B cell (primary cell): ENCODE measurements around the gene SLU7. TPM values are rescaled to one million over a fixed set of nuclear protein-coding genes. Genes with fewer than 3 reads are reported as not detected.

Source experiments
- ATAC-seq: fragments of 200-7000 bp; cut with Tn5 transposase; one replicate; pipeline ENCODE4 v1.10.0; 2021; ENCODE audit warnings: low read depth, mild to moderate bottlenecking, moderate number of reproducible peaks, moderate library complexity
- CTCF ChIA-PET: fragments of 350-600 bp; sonication (Branson Sonifier 250); formaldehyde crosslinking; loops from one replicate; lab custom pipeline; 2021; ENCODE audit warnings: antibody characterized with exemption, inconsistent platforms; lab: Charles Lee
- POLR2A ChIA-PET: fragments of 350-600 bp; sonication (Branson Sonifier 250); formaldehyde crosslinking; loops from one replicate; lab custom pipeline; 2021; ENCODE audit warnings: antibody characterized with exemption; lab: Charles Lee
- DNase-seq: peaks from one replicate; pipeline ENCODE4 v3.0.0; 2013
- H2AFZ ChIP-seq: 2 replicates; pipeline ENCODE4 v1.6.1; 2012; ENCODE audit warnings: mild to moderate bottlenecking, low read depth, low read length; ENCODE audit not compliant: insufficient read depth, poor library complexity, severe bottlenecking
- H3K27ac ChIP-seq, 2 donors: 1 replicate in 1 of 2; 2 replicates in 1 of 2; pipeline ENCODE4 v1.5.1; 2012 to 2013; ENCODE audit warnings: low read length in 2 of 2, mild to moderate bottlenecking in 2 of 2, moderate library complexity in 1 of 2
- H3K27me3 ChIP-seq, 4 experiments: fragments of 200-600 bp in 1 of 4; sonication (generic) in 1 of 4; replicated peaks in 1 of 4; 1 replicate in 2 of 4; 2 replicates in 2 of 4; pipeline versions ENCODE4 v1.6.1 to v1.7.0; 2013 to 2016; ENCODE audit warnings: low read length in 3 of 4, mild to moderate bottlenecking in 2 of 4, mixed read lengths in 1 of 4, moderate library complexity in 1 of 4; ENCODE audit not compliant: insufficient read depth in 4 of 4, control insufficient read depth in 3 of 4; ENCODE audit errors: control extremely low read depth in 1 of 4
- H3K36me3 ChIP-seq, 2 experiments: replicated peaks in 1 of 2; 1 replicate in 1 of 2; 2 replicates in 1 of 2; pipeline versions ENCODE4 v1.6.1 to v1.7.1; 2013; ENCODE audit warnings: low read length in 1 of 2; ENCODE audit not compliant: insufficient read depth in 2 of 2, control insufficient read depth in 1 of 2; ENCODE audit errors: control extremely low read depth in 1 of 2, extremely low read depth in 1 of 2
- H3K4me1 ChIP-seq, 2 donors: fragments of 200-600 bp in 1 of 2; sonication (generic) in 1 of 2; 1 replicate in 1 of 2; 2 replicates in 1 of 2; pipeline versions ENCODE4 v1.5.1 to v1.6.1; 2013 to 2017; ENCODE audit warnings: low read length in 2 of 2; ENCODE audit not compliant: control insufficient read depth in 2 of 2, insufficient read depth in 2 of 2
- H3K4me2 ChIP-seq: replicated peaks from 2 replicates; pipeline ENCODE3; 2012; ENCODE audit warnings: mild to moderate bottlenecking, low read depth, low read length; ENCODE audit not compliant: poor library complexity, severe bottlenecking
- H3K4me3 ChIP-seq, 5 experiments: fragments of 200-600 bp in 1 of 5; sonication (generic) in 1 of 5; 1 replicate in 3 of 5; 2 replicates in 2 of 5; pipeline versions ENCODE4 v1.5.1 to v1.7.0; 2011 to 2016; ENCODE audit warnings: low read length in 4 of 5, mild to moderate bottlenecking in 4 of 5, low read depth in 2 of 5, control low read depth in 1 of 5, moderate library complexity in 1 of 5; ENCODE audit not compliant: insufficient read depth in 1 of 5; ENCODE audit errors: control extremely low read depth in 1 of 5, extremely low read depth in 1 of 5
- H3K79me2 ChIP-seq: fragments of 200-600 bp; sonication (generic); one replicate; pipeline ENCODE4 v1.6.0; 2016; ENCODE audit warnings: low read length; ENCODE audit not compliant: control insufficient read depth, insufficient read depth
- H3K9ac ChIP-seq: fragments of 200-600 bp; sonication (generic); 2 replicates; pipeline ENCODE4 v1.6.1; 2017; ENCODE audit warnings: mild to moderate bottlenecking, low read length, moderate library complexity
- H3K9me3 ChIP-seq, 3 donors: one replicate each; pipeline versions ENCODE4 v1.6.1 to v1.7.1; 2013; ENCODE audit warnings: low read length in 2 of 3; ENCODE audit not compliant: control insufficient read depth in 2 of 3, insufficient read depth in 1 of 3; ENCODE audit errors: control extremely low read depth in 1 of 3
- H4K20me1 ChIP-seq: 2 replicates; pipeline ENCODE4 v1.6.0; 2012; ENCODE audit warnings: mild to moderate bottlenecking, low read length; ENCODE audit not compliant: insufficient read depth, control insufficient read depth, poor library complexity, severe bottlenecking
- H3K27ac Mint-ChIP-seq: one replicate; pipeline ENCODE4 v1.8.0; 2021; ENCODE audit warnings: mixed read lengths
- H3K27me3 Mint-ChIP-seq: one replicate; pipeline ENCODE4 v1.8.0; 2021; ENCODE audit warnings: mixed read lengths
- H3K4me1 Mint-ChIP-seq: one replicate; pipeline ENCODE4 v1.8.0; 2021; ENCODE audit warnings: mixed read lengths
- H3K4me3 Mint-ChIP-seq: one replicate; pipeline ENCODE4 v1.8.0; 2021; ENCODE audit warnings: mixed read lengths
- H3K9me3 Mint-ChIP-seq: one replicate; pipeline ENCODE4 v1.8.0; 2022; ENCODE audit warnings: mixed read lengths; ENCODE audit not compliant: insufficient read depth
- EZH2 ChIP-seq: IDR thresholded peaks from 2 replicates; pipeline ENCODE4 v1.6.1; 2012; ENCODE audit warnings: borderline replicate concordance, low read depth, mild to moderate bottlenecking, moderate library complexity, low read length; ENCODE audit not compliant: insufficient read depth, poor library complexity, severe bottlenecking
- WGBS: methylation state at CpG from one replicate; pipeline ENCODE4 v1.1.5; 2013; ENCODE audit warnings: missing lambda C conversion rate; ENCODE audit not compliant: insufficient coverage; 5-methylcytosine and 5-hydroxymethylcytosine counted together
- intact Hi-C: fragments of 100-400 bp; cut with micrococcal nuclease; formaldehyde crosslinking; loops from one replicate; pipeline ENCODE4 v1.10.0; 2022
- polyA plus RNA-seq: library from polyadenylated mRNA; depleted of rRNA; stranded (reverse); fragments of >200 nt; gene quantifications from 2 replicates; pipeline ENCODE4 v1.2.3, GENCODE V29; 2012
- total RNA-seq, 2 donors: library from RNA; stranded (reverse); fragments of 120-200 nt in 1 of 2; gene quantifications; 1 replicate in 1 of 2; 2 replicates in 1 of 2; pipeline versions ENCODE4 v1.2.3 to v1.2.4, GENCODE V29; 2013 to 2022
- TF ChIP-seq, protein P1 (sequence below): fragments of 200-600 bp; IDR thresholded peaks from one replicate; pipeline ENCODE4 v1.8.0; 2022; ENCODE audit warnings: antibody characterized with exemption, mild to moderate bottlenecking

SLU7 gene
- total and polyA plus RNA-seq, 2 donors (not counting 1 experiment from before 2014, with no cell fraction given), result 30.8 to 68.3 TPM

DNA sequence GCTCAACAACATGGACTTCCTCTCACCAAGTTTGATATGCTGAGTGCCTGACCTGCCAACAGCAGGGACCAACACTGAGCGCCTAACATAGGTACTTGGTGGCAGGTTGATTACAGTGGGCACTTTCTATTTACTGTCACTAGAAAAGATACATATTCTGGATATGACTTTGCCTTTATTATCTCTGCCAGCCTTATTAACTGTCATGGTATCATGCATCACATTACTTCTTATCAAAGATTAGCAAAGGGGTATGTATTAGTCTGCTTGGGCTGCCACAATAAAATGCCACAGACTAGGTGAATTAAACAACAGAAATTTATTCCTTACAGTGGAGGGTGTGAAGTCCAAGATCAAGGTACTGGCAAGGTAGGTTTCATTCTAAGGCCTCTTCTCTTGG is 34.2 kb downstream of the SLU7 start:
- Mint-ChIP-seq H3K9me3 (peaks cover 11% of the 10 kb centered on the region), H3K27ac (no peak overlapping the region), H3K4me3 (no peak overlapping the region), H3K4me1 (peaks cover 14% of the 10 kb centered on the region), H3K27me3 (peaks cover 2% of the 10 kb centered on the region)
- ATAC-seq (no peak), DNase-seq (no peak)
- intact Hi-C loops, result no loop called here
- Histone ChIP-seq H3K27ac (no peak overlapping the region), H3K27me3 (no peaks in the 10 kb centered on the region), H3K36me3 (no peaks in the 10 kb centered on the region), H3K4me1 (peaks cover 0 to 6% of the 10 kb centered on the region in 2 donors), H2AFZ (no peak overlapping the region), H3K4me2 (no peak overlapping the region), H3K4me3 (no peak overlapping the region), H3K9ac (no peak overlapping the region), H3K9me3 (peaks cover 0 to 5% (median 4%) of the 10 kb centered on the region in 3 donors), H3K79me2 (no peaks in the 10 kb centered on the region), H4K20me1 (no peaks in the 10 kb centered on the region)
- no peak for TF ChIP-seq EZH2
- TF ChIP-seq, protein P1, sequence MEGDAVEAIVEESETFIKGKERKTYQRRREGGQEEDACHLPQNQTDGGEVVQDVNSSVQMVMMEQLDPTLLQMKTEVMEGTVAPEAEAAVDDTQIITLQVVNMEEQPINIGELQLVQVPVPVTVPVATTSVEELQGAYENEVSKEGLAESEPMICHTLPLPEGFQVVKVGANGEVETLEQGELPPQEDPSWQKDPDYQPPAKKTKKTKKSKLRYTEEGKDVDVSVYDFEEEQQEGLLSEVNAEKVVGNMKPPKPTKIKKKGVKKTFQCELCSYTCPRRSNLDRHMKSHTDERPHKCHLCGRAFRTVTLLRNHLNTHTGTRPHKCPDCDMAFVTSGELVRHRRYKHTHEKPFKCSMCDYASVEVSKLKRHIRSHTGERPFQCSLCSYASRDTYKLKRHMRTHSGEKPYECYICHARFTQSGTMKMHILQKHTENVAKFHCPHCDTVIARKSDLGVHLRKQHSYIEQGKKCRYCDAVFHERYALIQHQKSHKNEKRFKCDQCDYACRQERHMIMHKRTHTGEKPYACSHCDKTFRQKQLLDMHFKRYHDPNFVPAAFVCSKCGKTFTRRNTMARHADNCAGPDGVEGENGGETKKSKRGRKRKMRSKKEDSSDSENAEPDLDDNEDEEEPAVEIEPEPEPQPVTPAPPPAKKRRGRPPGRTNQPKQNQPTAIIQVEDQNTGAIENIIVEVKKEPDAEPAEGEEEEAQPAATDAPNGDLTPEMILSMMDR, result no peak
- no CpG with 5 or more reads among the region's 1 CpG for WGBS
- ChIA-PET POLR2A (no interaction called here), CTCF (interaction anchor here (0.6 kb wide), 1 partner anchor 27 kb away, joined by 5 read pairs; no protein-coding TSS in a partner anchor)

DNA sequence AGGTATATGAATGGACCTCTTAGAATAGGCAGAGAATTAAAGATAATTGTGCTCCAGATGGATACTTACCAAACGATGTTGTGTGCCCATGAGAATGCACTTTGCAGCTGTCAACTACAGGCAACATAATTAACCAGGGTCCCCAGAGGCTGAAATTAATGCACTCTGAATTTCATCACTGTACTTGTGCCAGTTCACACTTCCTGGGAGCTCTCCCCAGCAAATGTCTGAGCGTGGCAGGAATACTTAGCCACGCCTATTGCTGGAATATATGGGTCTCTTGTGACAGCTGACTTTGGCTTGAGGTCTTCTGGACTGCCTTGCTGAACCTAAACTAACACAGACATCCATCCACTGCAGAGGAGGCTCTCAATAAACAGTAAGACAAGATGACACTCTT is 36.5 kb downstream of the SLU7 start:
- DNase-seq (no peak), ATAC-seq (no peak)
- Histone ChIP-seq H3K9ac (no peak overlapping the region), H3K27ac (no peak overlapping the region), H3K4me2 (no peak overlapping the region), H3K4me1 (peaks cover 0 to 6% of the 10 kb centered on the region in 2 donors), H4K20me1 (no peaks in the 10 kb centered on the region), H2AFZ (no peak overlapping the region), H3K9me3 (peaks cover 0 to 4% (median 3%) of the 10 kb centered on the region in 3 donors), H3K79me2 (no peaks in the 10 kb centered on the region), H3K27me3 (no peaks in the 10 kb centered on the region), H3K4me3 (no peak overlapping the region), H3K36me3 (no peaks in the 10 kb centered on the region)
- ChIA-PET POLR2A (no interaction called here), CTCF (no interaction called here)
- TF ChIP-seq, protein P1, result no peak
- no peak for TF ChIP-seq EZH2
- Mint-ChIP-seq H3K27ac (no peak overlapping the region), H3K4me3 (no peak overlapping the region), H3K4me1 (peaks cover 14% of the 10 kb centered on the region), H3K9me3 (peaks cover 3% of the 10 kb centered on the region), H3K27me3 (peaks cover 11% of the 10 kb centered on the region)
- WGBS, result 33% methylated on average over 1 of the region's 3 CpGs
- intact Hi-C loops, result no loop called here
